ENCODE results near the gene CTNNA1. TPM values are rescaled to one million over a fixed set of nuclear protein-coding genes. Genes with fewer than 3 reads are reported as not detected.
"Not testable (repeated sequence)": the region's sequence is repeated elsewhere in the genome, so short reads cannot be mapped to it uniquely, and the experiment has no call there.

CTNNA1 gene
- total RNA-seq, 1 donor from 2014 or later: 359 TPM

DNA sequence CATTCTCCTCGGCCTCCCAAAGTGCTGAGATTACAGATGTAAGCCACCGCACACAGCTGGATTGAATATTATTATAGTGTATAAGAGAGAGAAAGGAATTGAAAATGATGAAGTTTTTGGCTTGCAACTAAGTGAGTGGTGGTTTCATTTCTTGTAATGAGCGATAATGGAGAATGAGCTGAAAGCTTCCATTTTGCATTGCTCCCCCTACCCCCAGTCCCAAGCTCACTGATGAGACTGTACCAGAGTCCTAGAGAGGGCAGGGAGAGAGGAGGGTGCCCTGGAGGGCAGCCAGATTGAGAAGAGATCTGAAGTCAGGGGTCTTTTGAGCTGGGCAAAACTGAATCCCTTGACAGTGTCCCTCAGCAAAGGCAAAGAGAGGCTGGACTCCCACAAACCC lies 38.5 kb upstream of the CTNNA1 start:
- H3K36me3 Mint-ChIP-seq (ENCODE audit: low read depth, unreplicated experiment): no peaks in the 10 kb centered on the region
- no peaks in the 10 kb centered on the region for H4K20me1 ChIP-seq (ENCODE audit: insufficient read depth, low read length)
- no peak overlapping the region for H3K4me2 ChIP-seq (ENCODE audit: low read length)
- no peak for TF ChIP-seq EZH2 (IDR thresholded peaks at IDR 0.05; ENCODE audit: insufficient read depth, low read length)
- no peak for TF ChIP-seq CTCF (IDR thresholded peaks at IDR 0.05; ENCODE audit: insufficient read depth, low read depth, low read length)
- H3K9me3 Mint-ChIP-seq (ENCODE audit: unreplicated experiment): peaks cover 2% of the 10 kb centered on the region
- H3K4me3 Mint-ChIP-seq (ENCODE audit: unreplicated experiment): no peak overlapping the region
- H2AFZ ChIP-seq (ENCODE audit: low read depth, low read length): no peak overlapping the region
- no peak overlapping the region for H3K27ac ChIP-seq (ENCODE audit: low read depth, low read length)
- no peaks in the 10 kb centered on the region for H3K36me3 ChIP-seq (ENCODE audit: insufficient read depth, low read length)
- no peak overlapping the region for H3K9ac ChIP-seq (ENCODE audit: low read length)
- no peak overlapping the region for H3K27ac Mint-ChIP-seq (ENCODE audit: unreplicated experiment)
- no peaks in the 10 kb centered on the region for H3K9me3 ChIP-seq (ENCODE audit: insufficient read depth, low read depth, low read length)
- no peaks in the 10 kb centered on the region for H3K79me2 ChIP-seq (ENCODE audit: insufficient read depth, low read length)
- H3K4me1 Mint-ChIP-seq (ENCODE audit: low read depth, unreplicated experiment): peaks cover 10% of the 10 kb centered on the region
- H3K27me3 Mint-ChIP-seq (ENCODE audit: low read depth, unreplicated experiment): peaks cover 14% of the 10 kb centered on the region
- no peaks in the 10 kb centered on the region for H3K27me3 ChIP-seq (ENCODE audit: insufficient read depth, low read length)
- DNase-seq (ENCODE audit: low read depth) (no peak), FAIRE-seq (no peak)
- H3K4me1 ChIP-seq (ENCODE audit: insufficient read depth, low read length): peaks cover 8% of the 10 kb centered on the region
- no peak overlapping the region for H3K4me3 ChIP-seq (ENCODE audit: insufficient read depth, low read depth, low read length)

- not testable (repeated sequence) for FAIRE-seq; H2AFZ ChIP-seq (ENCODE audit: low read depth, low read length); H3K36me3 Mint-ChIP-seq (ENCODE audit: low read depth, unreplicated experiment); H3K4me3 Mint-ChIP-seq (ENCODE audit: unreplicated experiment); H3K4me3 ChIP-seq (ENCODE audit: insufficient read depth, low read depth, low read length); H3K79me2 ChIP-seq (ENCODE audit: insufficient read depth, low read length); H3K36me3 ChIP-seq (ENCODE audit: insufficient read depth, low read length); H3K27me3 ChIP-seq (ENCODE audit: insufficient read depth, low read length); H3K27ac ChIP-seq (ENCODE audit: low read depth, low read length); H3K9me3 ChIP-seq (ENCODE audit: insufficient read depth, low read depth, low read length); H4K20me1 ChIP-seq (ENCODE audit: insufficient read depth, low read length); H3K27ac Mint-ChIP-seq (ENCODE audit: unreplicated experiment); H3K4me1 ChIP-seq (ENCODE audit: insufficient read depth, low read length); H3K9me3 Mint-ChIP-seq (ENCODE audit: unreplicated experiment); DNase-seq (ENCODE audit: low read depth); H3K9ac ChIP-seq (ENCODE audit: low read length)
- H3K4me2 ChIP-seq (ENCODE audit: low read length): peak overlapping the region; percentile 15
- Mint-ChIP-seq H3K4me1 (ENCODE audit: low read depth, unreplicated experiment) (peaks cover 10% of the 10 kb centered on the region), H3K27me3 (ENCODE audit: low read depth, unreplicated experiment) (peaks cover 18% of the 10 kb centered on the region)
Observed at GRCh38 chr5:138715931-138716432, 37.2 kb upstream of the CTNNA1 start.

DNA sequence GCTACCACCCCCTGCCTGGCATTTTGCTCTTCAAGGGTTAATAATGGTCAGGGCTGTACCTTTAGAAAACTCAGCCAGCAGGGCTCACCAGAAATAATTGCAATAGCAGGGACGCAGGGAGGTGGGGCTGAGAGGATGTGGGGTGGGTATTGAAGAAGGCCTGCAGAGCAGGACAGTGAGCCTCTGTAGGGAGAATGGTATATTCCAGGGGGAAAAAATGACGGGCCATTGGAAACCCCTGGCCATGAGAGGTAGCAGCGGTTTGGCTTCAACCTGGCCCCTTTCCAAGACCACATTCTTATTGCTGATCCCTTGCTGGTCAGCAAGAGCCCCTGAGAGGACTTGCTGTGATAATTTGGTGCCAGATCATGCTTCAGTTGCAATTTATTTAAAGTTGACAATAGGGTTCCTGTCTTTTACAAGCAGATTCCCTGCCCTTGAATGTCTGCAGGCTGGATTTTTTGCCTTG lies 36.7 kb upstream of the CTNNA1 start:
- no peak overlapping the region for H3K9ac ChIP-seq (ENCODE audit: low read length)
- H3K4me1 ChIP-seq (ENCODE audit: insufficient read depth, low read length): peaks cover 8% of the 10 kb centered on the region
- H2AFZ ChIP-seq (ENCODE audit: low read depth, low read length): no peak overlapping the region
- TF ChIP-seq CTCF (IDR thresholded peaks at IDR 0.05; ENCODE audit: insufficient read depth, low read depth, low read length) (no peak), EZH2 (IDR thresholded peaks at IDR 0.05; ENCODE audit: insufficient read depth, low read length) (no peak)
- H3K4me1 Mint-ChIP-seq (ENCODE audit: low read depth, unreplicated experiment): peaks cover 10% of the 10 kb centered on the region
- H3K79me2 ChIP-seq (ENCODE audit: insufficient read depth, low read length): no peaks in the 10 kb centered on the region
- no peaks in the 10 kb centered on the region for H4K20me1 ChIP-seq (ENCODE audit: insufficient read depth, low read length)
- H3K9me3 Mint-ChIP-seq (ENCODE audit: unreplicated experiment): peaks cover 2% of the 10 kb centered on the region
- peaks cover 18% of the 10 kb centered on the region for H3K27me3 Mint-ChIP-seq (ENCODE audit: low read depth, unreplicated experiment)
- H3K27me3 ChIP-seq (ENCODE audit: insufficient read depth, low read length): no peaks in the 10 kb centered on the region
- no peak overlapping the region for H3K4me3 ChIP-seq (ENCODE audit: insufficient read depth, low read depth, low read length)
- no peak overlapping the region for H3K4me3 Mint-ChIP-seq (ENCODE audit: unreplicated experiment)
- FAIRE-seq: no peak
- H3K36me3 ChIP-seq (ENCODE audit: insufficient read depth, low read length): no peaks in the 10 kb centered on the region
- H3K27ac Mint-ChIP-seq (ENCODE audit: unreplicated experiment): no peak overlapping the region
- peak overlapping the region; percentile 15 for H3K4me2 ChIP-seq (ENCODE audit: low read length)
- no peak overlapping the region for H3K27ac ChIP-seq (ENCODE audit: low read depth, low read length)
- no peaks in the 10 kb centered on the region for H3K9me3 ChIP-seq (ENCODE audit: insufficient read depth, low read depth, low read length)
- DNase-seq (ENCODE audit: low read depth): peak; percentile 34
- H3K36me3 Mint-ChIP-seq (ENCODE audit: low read depth, unreplicated experiment): no peaks in the 10 kb centered on the region

Data from astrocyte (in vitro differentiated cells and primary cell).